Esophagus squamous epithelium (tissue), 5 donors: ENCODE data around the gene PALD1. TPM values are rescaled to one million over a fixed set of nuclear protein-coding genes. Genes with fewer than 3 reads are reported as not detected.
A peak's percentile ranks its signal among the peaks of the same experiment; 100 is the strongest.

Experiments
- DNase-seq: peaks from one replicate; lab custom pipeline; 2025; lab: John Stamatoyannopoulos, UW
- H3K27ac ChIP-seq, 4 donors: fragments of 200-600 bp; sonication (generic); one replicate each; pipeline ENCODE4 v1.5.1; 2016 to 2019; ENCODE audit warnings: mild to moderate bottlenecking in 1 of 4
- H3K27me3 ChIP-seq, 4 donors: fragments of 200-600 bp; sonication (generic); 1 replicate in 3 of 4; 2 replicates in 1 of 4; pipeline versions ENCODE4 v1.5.1 to v1.6.0; 2017 to 2021; ENCODE audit warnings: antibody characterized with exemption in 1 of 4
- H3K36me3 ChIP-seq, 3 donors: fragments of 200-600 bp; sonication (generic); one replicate each; pipeline ENCODE4 v1.5.1; 2016 to 2019
- H3K4me1 ChIP-seq, 3 donors: fragments of 200-600 bp; sonication (generic); one replicate each; pipeline ENCODE4 v1.5.1; 2017 to 2019
- H3K4me3 ChIP-seq, 4 donors: fragments of 200-600 bp; sonication (generic); 1 replicate in 3 of 4; 2 replicates in 1 of 4; pipeline ENCODE4 v1.5.1; 2016 to 2019; ENCODE audit warnings: mild to moderate bottlenecking in 2 of 4, moderate library complexity in 1 of 4
- H3K9me3 ChIP-seq, 3 donors: fragments of 200-600 bp; sonication (generic); one replicate each; pipeline ENCODE4 v1.5.1; 2016 to 2019
- POLR2A ChIP-seq, 4 donors: fragments of 450-650 bp; IDR thresholded peaks; one replicate each; pipeline ENCODE4 v1.6.1; 2017; ENCODE audit warnings: antibody characterized with exemption in 4 of 4, mild to moderate bottlenecking in 4 of 4, moderate library complexity in 3 of 4
- WGBS, 2 donors: methylation state at CpG; one replicate each; pipeline ENCODE4 v1.1.5; 2018; 5-methylcytosine and 5-hydroxymethylcytosine counted together
- intact Hi-C: fragments of 100-400 bp; cut with DNase I; formaldehyde crosslinking; loops from one replicate; pipeline ENCODE4 v1.15.0; 2022
- total RNA-seq, 4 donors: library from RNA; depleted of rRNA; stranded (reverse); fragments of >200 nt; gene quantifications; one replicate each; pipeline ENCODE4 v1.1.0, GENCODE V29; 2016
- TF ChIP-seq, protein P1 (sequence below), 6 experiments: fragments of 450-650 bp in 4 of 6; fragments of 200-600 bp in 2 of 6; sonication (generic) in 2 of 6; IDR thresholded peaks; one replicate each; pipeline ENCODE4 v1.5.1; 2016 to 2019; ENCODE audit warnings: antibody characterized with exemption in 6 of 6, mild to moderate bottlenecking in 4 of 6, moderate library complexity in 4 of 6
- donor health status: DM: yes; HTN: yes; CAD: no.

Gene PALD1
- total RNA-seq, 4 donors from 2014 or later = 2.6 to 11.3 (median 4.5) TPM

DNA sequence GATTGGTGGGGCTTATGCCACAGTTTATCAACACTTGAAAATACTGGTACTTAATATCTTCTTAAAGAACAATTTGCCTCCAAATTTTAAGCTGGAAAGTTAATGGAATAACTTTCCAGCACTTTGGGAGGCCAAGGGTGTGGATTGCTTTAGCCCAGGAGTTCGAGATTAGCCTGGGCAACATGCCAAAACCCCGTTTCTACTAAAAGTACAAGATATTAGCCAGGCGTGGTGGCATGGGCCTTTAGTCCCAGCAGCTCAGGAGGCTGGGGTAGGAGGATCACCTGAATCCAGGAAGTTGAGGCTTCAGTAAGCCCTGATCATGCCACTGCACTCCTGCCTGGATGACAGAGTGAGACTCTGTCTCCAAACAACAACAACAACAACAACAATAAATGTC lies 68.0 kb downstream of the PALD1 start:
- no peaks in the 10 kb centered on the region for H3K27me3 ChIP-seq
- no peak for DNase-seq
- H3K36me3 ChIP-seq = peaks cover 0 to 10% (median 0%) of the 10 kb centered on the region in 3 donors
- peaks cover 0 to 3% (median 3%) of the 10 kb centered on the region in 3 donors for H3K4me1 ChIP-seq
- H3K9me3 ChIP-seq = no peaks in the 10 kb centered on the region
- 33% methylated on average over 3 of the region's 3 CpGs for WGBS, 2 donors
- TF ChIP-seq, protein P1, sequence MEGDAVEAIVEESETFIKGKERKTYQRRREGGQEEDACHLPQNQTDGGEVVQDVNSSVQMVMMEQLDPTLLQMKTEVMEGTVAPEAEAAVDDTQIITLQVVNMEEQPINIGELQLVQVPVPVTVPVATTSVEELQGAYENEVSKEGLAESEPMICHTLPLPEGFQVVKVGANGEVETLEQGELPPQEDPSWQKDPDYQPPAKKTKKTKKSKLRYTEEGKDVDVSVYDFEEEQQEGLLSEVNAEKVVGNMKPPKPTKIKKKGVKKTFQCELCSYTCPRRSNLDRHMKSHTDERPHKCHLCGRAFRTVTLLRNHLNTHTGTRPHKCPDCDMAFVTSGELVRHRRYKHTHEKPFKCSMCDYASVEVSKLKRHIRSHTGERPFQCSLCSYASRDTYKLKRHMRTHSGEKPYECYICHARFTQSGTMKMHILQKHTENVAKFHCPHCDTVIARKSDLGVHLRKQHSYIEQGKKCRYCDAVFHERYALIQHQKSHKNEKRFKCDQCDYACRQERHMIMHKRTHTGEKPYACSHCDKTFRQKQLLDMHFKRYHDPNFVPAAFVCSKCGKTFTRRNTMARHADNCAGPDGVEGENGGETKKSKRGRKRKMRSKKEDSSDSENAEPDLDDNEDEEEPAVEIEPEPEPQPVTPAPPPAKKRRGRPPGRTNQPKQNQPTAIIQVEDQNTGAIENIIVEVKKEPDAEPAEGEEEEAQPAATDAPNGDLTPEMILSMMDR (IDR thresholded peaks at IDR 0.05) = no peak
- TF ChIP-seq POLR2A (IDR thresholded peaks at IDR 0.05) = no peak
- H3K4me3 ChIP-seq = no peak overlapping the region
- H3K27ac ChIP-seq = no peak overlapping the region
- intact Hi-C loops = no loop called here

DNA sequence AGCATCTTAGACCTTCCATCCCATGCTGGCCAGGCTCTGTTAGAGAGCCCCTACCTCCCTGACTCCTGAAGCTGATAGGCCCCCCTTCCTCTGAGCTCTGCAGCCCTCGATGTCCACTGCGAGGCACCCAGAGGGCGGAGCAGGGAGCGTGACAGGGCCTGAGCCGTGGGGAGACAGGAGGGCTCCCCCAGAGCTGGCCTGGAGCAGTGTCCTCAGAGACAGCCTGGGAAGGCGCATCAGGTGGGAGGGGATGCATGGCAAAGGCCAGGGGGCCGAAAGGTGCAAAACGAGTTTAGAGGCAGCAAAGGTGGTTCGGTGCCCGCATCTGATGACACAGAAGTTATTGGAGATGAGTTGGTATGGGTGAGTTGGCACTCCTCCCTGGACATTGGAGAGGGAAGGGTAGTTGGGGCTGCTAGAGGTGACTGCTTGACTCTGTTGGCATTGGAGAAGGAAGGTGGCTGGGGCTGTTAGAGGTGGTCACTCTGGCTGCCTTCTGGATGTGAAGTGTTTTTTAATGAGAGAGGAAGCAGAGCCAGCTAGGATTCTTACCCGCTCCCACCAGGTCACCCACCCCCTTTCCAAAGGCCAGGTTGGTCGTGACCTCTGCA lies 70.9 kb downstream of the PALD1 start:
- WGBS, 2 donors = 77 to 78% methylated on average over 5 to 8 of the region's 12 CpGs
- Histone ChIP-seq H3K9me3 (no peaks in the 10 kb centered on the region), H3K4me3 (no peak overlapping the region), H3K27ac (no peak overlapping the region), H3K36me3 (peaks cover 0 to 17% (median 0%) of the 10 kb centered on the region in 3 donors), H3K4me1 (peaks cover 0 to 7% (median 5%) of the 10 kb centered on the region in 3 donors), H3K27me3 (no peaks in the 10 kb centered on the region)
- no peak for DNase-seq
- intact Hi-C loops = loop anchor here (2.0 kb wide), 1 partner anchor 209 kb away; no protein-coding TSS in a partner anchor
- TF ChIP-seq, protein P1 (IDR thresholded peaks at IDR 0.05) = no peak
- no peak for TF ChIP-seq POLR2A (IDR thresholded peaks at IDR 0.05)

DNA sequence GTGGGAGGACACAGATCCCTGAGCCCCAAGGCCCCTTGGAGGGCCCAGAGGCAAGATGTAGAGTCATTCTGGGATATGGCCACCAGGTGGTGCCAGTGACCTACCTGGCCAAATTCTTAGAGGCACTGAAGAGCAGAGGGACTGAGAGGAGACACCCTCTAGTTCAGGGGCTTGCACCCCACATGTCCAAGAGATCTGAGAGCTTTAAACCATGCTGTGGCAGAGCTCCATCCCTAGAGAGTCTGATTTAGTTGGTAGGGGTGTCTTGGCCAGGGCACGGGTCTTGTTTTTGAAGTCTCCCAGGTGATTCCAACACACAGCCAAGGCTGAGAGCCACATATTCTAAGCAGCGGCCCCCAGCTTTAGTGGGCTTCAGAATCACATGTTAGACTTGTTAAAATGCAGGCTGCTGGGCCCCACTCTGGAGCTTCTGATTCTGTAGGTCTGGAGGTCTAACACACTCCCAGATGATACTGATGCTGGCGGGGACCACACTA lies 71.4 kb downstream of the PALD1 start:
- no peak overlapping the region for H3K27ac ChIP-seq
- H3K27me3 ChIP-seq = no peaks in the 10 kb centered on the region
- no peak overlapping the region for H3K4me3 ChIP-seq
- H3K36me3 ChIP-seq = peaks cover 0 to 17% (median 0%) of the 10 kb centered on the region in 3 donors
- WGBS, 2 donors = 66 to 84% methylated on average over 2 to 3 of the region's 3 CpGs
- H3K4me1 ChIP-seq = peaks cover 0 to 7% (median 5%) of the 10 kb centered on the region in 3 donors
- intact Hi-C loops = loop anchor here (2.0 kb wide), 1 partner anchor 209 kb away; no protein-coding TSS in a partner anchor
- DNase-seq = no peak
- H3K9me3 ChIP-seq = no peaks in the 10 kb centered on the region
- TF ChIP-seq POLR2A (IDR thresholded peaks at IDR 0.05) = no peak
- TF ChIP-seq, protein P1 (IDR thresholded peaks at IDR 0.05) = peak; percentile 79 to 92 (median 86)

DNA sequence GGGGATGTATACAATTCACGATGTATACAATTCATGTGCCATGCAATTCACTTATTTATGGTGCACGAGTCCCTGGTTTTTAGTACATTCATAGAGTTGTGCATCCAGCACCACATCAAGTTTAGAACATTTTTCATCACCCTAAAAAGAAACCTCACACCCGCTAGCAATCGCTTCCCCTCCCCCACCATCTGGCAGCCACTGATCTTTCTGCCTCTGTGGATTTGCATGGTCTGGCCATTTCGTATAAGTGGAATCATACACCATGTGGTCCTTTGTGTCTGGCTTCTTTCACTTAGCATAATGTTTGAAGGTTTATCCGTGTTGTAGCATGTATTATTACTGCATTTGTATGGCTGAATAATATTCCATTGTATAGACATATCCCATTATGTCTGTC lies 71.9 kb downstream of the PALD1 start:
- H3K36me3 ChIP-seq = peaks cover 0 to 17% (median 0%) of the 10 kb centered on the region in 3 donors
- H3K9me3 ChIP-seq = no peaks in the 10 kb centered on the region
- H3K4me3 ChIP-seq = no peak overlapping the region
- peaks cover 0 to 7% (median 5%) of the 10 kb centered on the region in 3 donors for H3K4me1 ChIP-seq
- intact Hi-C loops = no loop called here
- no peaks in the 10 kb centered on the region for H3K27me3 ChIP-seq
- no peak overlapping the region for H3K27ac ChIP-seq
- WGBS, 2 donors = 76% methylated on average over 5 to 6 of the region's 6 CpGs
- TF ChIP-seq POLR2A (IDR thresholded peaks at IDR 0.05) = no peak
- TF ChIP-seq, protein P1 (IDR thresholded peaks at IDR 0.05) = no peak
- no peak for DNase-seq

DNA sequence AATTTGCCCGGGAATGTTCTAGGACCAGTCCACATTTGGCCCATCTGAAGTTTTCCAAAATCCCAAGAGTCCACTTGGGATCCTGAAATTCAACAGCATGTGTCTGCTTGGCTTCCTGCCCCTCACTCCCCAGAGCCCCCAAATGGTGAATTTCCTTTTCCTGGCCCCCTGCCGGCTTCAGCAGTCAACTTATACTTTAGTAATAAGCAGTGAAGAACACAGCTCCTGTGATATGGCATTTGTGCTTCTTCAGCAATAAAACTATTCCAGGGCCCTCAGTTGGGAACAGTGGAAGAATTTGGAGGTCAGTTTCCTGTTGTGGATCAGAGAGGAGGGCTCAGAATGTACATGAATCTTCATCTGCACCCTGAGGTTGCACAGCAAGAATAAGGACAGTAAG lies 72.9 kb downstream of the PALD1 start:
- TF ChIP-seq POLR2A (IDR thresholded peaks at IDR 0.05) = no peak
- TF ChIP-seq, protein P1 (IDR thresholded peaks at IDR 0.05) = no peak

More for the DNA sequence above, 72.9 kb downstream of the PALD1 start:
- Histone ChIP-seq H3K4me3 (no peak overlapping the region), H3K4me1 (peaks cover 0 to 7% (median 5%) of the 10 kb centered on the region in 3 donors), H3K36me3 (peaks cover 0 to 17% (median 0%) of the 10 kb centered on the region in 3 donors), H3K27ac (peak overlapping the region in 1 of 4 donors; percentile 21), H3K27me3 (no peaks in the 10 kb centered on the region), H3K9me3 (no peaks in the 10 kb centered on the region)
- intact Hi-C loops = no loop called here
- DNase-seq = no peak
- 43 to 87% methylated on average over 2 of the region's 2 CpGs for WGBS, 2 donors
